GM12873 (cell line): ENCODE data around the gene TMEM121B.

Experiments used
- TF ChIP-seq, protein P1 (sequence below): IDR thresholded peaks from 2 replicates; pipeline ENCODE4 v1.5.1; 2012; ENCODE audit warnings: low read depth, mild to moderate bottlenecking, moderate library complexity, low read length, control low read depth; ENCODE audit not compliant: insufficient read depth; ENCODE audit errors: missing control alignments

Gene TMEM121B

DNA sequence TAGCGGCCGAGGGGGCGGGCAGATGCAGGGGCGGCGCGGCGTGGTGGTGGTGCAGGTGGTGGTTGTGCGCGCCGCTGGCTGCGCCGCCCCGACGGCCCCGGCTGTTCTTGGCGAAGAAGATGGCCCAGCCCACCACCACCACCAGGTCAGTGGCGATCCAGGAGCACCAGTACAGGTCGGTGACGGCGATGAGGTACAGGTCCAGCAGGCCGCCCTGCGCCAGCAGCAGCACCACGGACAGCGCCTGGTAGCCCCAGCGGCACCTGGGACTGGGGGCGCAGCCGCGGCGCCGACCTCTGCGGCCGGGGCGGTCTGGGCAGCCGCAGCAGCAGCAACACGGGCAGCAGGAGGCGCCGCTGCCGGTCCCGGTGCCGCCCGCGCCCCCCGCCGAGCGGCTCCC is 879 bp downstream of the TMEM121B start:
- TF ChIP-seq, protein P1, sequence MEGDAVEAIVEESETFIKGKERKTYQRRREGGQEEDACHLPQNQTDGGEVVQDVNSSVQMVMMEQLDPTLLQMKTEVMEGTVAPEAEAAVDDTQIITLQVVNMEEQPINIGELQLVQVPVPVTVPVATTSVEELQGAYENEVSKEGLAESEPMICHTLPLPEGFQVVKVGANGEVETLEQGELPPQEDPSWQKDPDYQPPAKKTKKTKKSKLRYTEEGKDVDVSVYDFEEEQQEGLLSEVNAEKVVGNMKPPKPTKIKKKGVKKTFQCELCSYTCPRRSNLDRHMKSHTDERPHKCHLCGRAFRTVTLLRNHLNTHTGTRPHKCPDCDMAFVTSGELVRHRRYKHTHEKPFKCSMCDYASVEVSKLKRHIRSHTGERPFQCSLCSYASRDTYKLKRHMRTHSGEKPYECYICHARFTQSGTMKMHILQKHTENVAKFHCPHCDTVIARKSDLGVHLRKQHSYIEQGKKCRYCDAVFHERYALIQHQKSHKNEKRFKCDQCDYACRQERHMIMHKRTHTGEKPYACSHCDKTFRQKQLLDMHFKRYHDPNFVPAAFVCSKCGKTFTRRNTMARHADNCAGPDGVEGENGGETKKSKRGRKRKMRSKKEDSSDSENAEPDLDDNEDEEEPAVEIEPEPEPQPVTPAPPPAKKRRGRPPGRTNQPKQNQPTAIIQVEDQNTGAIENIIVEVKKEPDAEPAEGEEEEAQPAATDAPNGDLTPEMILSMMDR: no peak

DNA sequence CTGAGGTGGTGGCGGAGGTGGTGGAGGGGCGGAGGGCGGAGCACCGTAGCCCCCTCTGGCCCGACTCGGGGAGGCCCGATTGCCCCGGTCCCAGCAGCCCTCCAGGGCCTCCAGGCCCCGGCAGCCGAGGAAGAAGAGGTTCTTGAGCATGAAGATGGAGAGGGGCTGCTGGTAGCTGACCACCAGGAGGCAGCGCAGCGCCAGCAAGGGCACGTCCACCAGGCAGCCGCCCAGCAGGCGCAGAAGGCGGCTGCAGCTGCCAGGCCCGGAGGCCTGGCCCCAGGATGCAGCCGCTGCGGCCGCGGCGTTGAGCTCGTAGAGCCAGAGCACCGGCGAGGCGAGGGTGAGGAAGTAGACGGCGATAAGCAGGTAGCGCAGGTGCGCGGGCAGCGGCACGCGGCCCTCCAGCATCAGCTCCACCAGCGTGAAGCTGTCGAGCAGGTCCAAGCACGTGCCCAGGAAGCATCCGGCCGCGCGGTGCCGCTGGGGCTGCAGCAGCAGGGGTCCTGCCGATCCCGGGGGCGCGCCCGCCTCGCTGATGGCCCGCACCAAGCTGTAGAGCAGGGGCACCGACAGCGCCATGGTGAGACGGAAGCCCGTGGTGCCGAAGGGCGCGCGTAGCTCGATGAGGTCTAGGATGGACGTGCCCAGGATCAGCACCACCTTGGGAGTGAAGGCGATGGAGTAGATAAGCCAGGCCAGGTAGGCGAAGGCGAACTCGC is 1.5 kb downstream of the TMEM121B start:
- TF ChIP-seq, protein P1: peak; percentile 22

GRCh38 chr22:17118342-17118741 is 2.8 kb downstream of the TMEM121B start:
- TF ChIP-seq, protein P1: no peak

- TF ChIP-seq, protein P1: no peak
Measured at GRCh38 chr22:17117890-17118289, 3.3 kb downstream of the TMEM121B start.

- TF ChIP-seq, protein P1: no peak
Measured at GRCh38 chr22:17117400-17117799, 3.8 kb downstream of the TMEM121B start.

GRCh38 chr22:17116572-17117330 is 4.4 kb downstream of the TMEM121B start:
- TF ChIP-seq, protein P1: no peak

GRCh38 chr22:17115945-17116565 is 5.1 kb downstream of the TMEM121B start:
- TF ChIP-seq, protein P1: no peak
